Measurements from ENCODE around the gene ZNF827. TPM values are rescaled to one million over a fixed set of nuclear protein-coding genes. Genes with fewer than 3 reads are reported as not detected.

The ZNF827 gene, protein sequence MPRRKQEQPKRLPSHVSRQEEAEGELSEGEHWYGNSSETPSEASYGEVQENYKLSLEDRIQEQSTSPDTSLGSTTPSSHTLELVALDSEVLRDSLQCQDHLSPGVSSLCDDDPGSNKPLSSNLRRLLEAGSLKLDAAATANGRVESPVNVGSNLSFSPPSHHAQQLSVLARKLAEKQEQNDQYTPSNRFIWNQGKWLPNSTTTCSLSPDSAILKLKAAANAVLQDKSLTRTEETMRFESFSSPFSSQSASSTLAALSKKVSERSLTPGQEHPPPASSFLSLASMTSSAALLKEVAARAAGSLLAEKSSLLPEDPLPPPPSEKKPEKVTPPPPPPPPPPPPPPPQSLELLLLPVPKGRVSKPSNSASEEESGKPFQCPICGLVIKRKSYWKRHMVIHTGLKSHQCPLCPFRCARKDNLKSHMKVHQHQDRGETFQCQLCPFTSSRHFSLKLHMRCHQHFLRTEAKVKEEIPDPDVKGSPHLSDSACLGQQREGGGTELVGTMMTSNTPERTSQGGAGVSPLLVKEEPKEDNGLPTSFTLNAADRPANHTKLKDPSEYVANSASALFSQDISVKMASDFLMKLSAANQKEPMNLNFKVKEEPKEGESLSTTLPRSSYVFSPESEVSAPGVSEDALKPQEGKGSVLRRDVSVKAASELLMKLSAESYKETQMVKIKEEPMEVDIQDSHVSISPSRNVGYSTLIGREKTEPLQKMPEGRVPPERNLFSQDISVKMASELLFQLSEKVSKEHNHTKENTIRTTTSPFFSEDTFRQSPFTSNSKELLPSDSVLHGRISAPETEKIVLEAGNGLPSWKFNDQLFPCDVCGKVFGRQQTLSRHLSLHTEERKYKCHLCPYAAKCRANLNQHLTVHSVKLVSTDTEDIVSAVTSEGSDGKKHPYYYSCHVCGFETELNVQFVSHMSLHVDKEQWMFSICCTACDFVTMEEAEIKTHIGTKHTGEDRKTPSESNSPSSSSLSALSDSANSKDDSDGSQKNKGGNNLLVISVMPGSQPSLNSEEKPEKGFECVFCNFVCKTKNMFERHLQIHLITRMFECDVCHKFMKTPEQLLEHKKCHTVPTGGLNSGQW
- total RNA-seq = 10 to 100 TPM; 12.2 to 14.4 TPM

GRCh38 chr4:145938618-145939440, at the start of gene ZNF827:
ZNF827 (minus strand) TSS chr4:145938823; CDS start chr4:145938407, 416 bp downstream.
- peak; percentile 78 for DNase-seq
- CTCF ChIA-PET = interaction anchor here (0.9 kb wide), 1 partner anchor 32 kb away, joined by 5 read pairs; no protein-coding TSS in a partner anchor
- peaks cover 6% of the 10 kb centered on the region for H3K27me3 Mint-ChIP-seq
- peaks cover 6% of the 10 kb centered on the region for H3K36me3 Mint-ChIP-seq (ENCODE audit: low read depth)
- peaks cover 32% of the 10 kb centered on the region for H3K4me1 Mint-ChIP-seq
- H3K4me3 Mint-ChIP-seq = peak within 1 kb of the TSS; percentile 99
- H3K27ac Mint-ChIP-seq = peak within 1 kb of the TSS; percentile 93
- no peaks in the 10 kb centered on the region for H3K9me3 Mint-ChIP-seq
- POLR2A ChIA-PET = interaction anchor here (0.5 to 0.6 kb wide), 3 partner anchors 346 to 854 kb away, joined by 4 to 9 read pairs (median 9); no protein-coding TSS in a partner anchor

DNA sequence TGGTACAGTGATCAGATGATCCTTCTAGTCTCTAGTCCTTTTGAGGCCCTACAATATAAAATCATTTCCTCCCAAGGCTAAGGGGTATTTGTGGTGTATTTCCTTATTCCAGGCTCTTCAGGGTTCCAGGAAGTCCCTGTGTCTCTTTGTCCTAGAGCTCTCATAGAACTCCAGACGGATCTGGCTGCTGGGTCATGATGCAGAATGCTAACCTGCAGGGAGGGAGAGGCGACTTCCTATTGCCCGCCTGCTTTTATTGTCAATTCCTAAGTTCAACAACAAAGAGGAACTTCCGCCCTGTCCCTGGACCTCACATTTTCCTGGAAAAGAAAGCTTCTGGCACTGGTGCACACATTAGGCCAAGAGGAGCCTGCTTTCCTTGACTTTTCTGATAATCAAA, 45.9 kb upstream of the ZNF827 start:
- Mint-ChIP-seq H3K36me3 (ENCODE audit: low read depth) (no peaks in the 10 kb centered on the region), H3K27ac (no peak overlapping the region), H3K9me3 (no peaks in the 10 kb centered on the region), H3K4me3 (no peak overlapping the region), H3K27me3 (peaks cover 10% of the 10 kb centered on the region), H3K4me1 (no peaks in the 10 kb centered on the region)
- no peak for DNase-seq
- POLR2A ChIA-PET = no interaction called here
- CTCF ChIA-PET = no interaction called here

DNA sequence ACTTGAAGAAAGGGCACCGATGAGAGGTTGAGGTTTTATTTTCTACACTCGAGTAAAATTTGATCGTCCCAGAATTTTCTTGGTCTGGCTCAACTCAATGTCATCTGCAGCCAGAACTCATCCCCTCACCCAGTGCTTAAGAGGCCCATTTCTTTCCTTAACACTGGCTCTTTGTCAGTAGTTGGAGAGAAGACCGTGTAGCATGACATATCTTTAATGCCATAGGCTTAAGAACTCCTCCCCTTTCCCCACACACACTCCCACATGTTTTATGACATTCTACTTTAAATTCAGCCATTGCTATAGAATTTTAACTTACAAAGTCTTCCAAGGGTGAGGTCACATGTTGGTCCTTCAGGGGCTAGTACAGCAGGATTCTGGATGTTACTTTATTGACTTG, 44.2 kb upstream of the ZNF827 start:
- POLR2A ChIA-PET = no interaction called here
- no peak overlapping the region for H3K27ac Mint-ChIP-seq
- CTCF ChIA-PET = no interaction called here

GRCh38 chr4:145979160-145979559, 40.5 kb upstream of the ZNF827 start:
- CTCF ChIA-PET = no interaction called here
- no peaks in the 10 kb centered on the region for H3K9me3 Mint-ChIP-seq
- peaks cover 6% of the 10 kb centered on the region for H3K27me3 Mint-ChIP-seq
- POLR2A ChIA-PET = no interaction called here
- H3K4me1 Mint-ChIP-seq = no peaks in the 10 kb centered on the region
- H3K27ac Mint-ChIP-seq = no peak overlapping the region
- no peak for DNase-seq
- no peak overlapping the region for H3K4me3 Mint-ChIP-seq
- H3K36me3 Mint-ChIP-seq (ENCODE audit: low read depth) = no peaks in the 10 kb centered on the region

More for the DNA sequence above, 44.2 kb upstream of the ZNF827 start:
- no peak for DNase-seq
- H3K4me3 Mint-ChIP-seq = no peak overlapping the region
- H3K4me1 Mint-ChIP-seq = no peaks in the 10 kb centered on the region
- H3K9me3 Mint-ChIP-seq = no peaks in the 10 kb centered on the region
- peaks cover 10% of the 10 kb centered on the region for H3K27me3 Mint-ChIP-seq
- no peaks in the 10 kb centered on the region for H3K36me3 Mint-ChIP-seq (ENCODE audit: low read depth)

DNA sequence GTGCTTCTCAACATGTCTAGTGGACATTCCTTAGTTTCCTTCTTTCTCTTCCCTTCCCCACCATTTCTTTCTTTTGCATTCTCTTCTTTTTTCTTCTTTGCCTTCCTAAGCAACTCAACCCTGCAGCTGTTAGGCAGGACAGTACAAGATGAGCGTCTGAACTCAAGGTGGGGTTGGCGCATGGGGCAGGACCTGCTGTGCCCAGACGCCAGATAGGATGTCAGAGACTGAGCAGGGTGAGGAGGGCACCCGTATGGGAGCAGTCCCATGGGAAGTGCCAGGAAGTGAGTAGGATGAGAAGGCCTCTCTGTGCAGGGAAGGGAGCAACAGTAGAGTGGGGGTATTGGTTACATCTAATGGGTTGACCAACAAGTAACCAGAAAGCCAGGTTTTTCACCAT, 38.1 kb upstream of the ZNF827 start:
- ChIA-PET POLR2A (no interaction called here), CTCF (no interaction called here)
- no peaks in the 10 kb centered on the region for H3K4me1 Mint-ChIP-seq
- no peak for DNase-seq
- H3K27me3 Mint-ChIP-seq = peaks cover 2% of the 10 kb centered on the region
- H3K36me3 Mint-ChIP-seq (ENCODE audit: low read depth) = no peaks in the 10 kb centered on the region
- H3K27ac Mint-ChIP-seq = no peak overlapping the region
- H3K4me3 Mint-ChIP-seq = no peak overlapping the region
- H3K9me3 Mint-ChIP-seq = no peaks in the 10 kb centered on the region

- Mint-ChIP-seq H3K9me3 (no peaks in the 10 kb centered on the region), H3K4me3 (no peak overlapping the region), H3K36me3 (ENCODE audit: low read depth) (no peaks in the 10 kb centered on the region), H3K27me3 (peaks cover 10% of the 10 kb centered on the region), H3K4me1 (no peaks in the 10 kb centered on the region), H3K27ac (no peak overlapping the region)
- no peak for DNase-seq
- CTCF ChIA-PET = no interaction called here
- POLR2A ChIA-PET = no interaction called here
Measured at GRCh38 chr4:145960012-145960411, 21.4 kb upstream of the ZNF827 start.

GRCh38 chr4:145957302-145957701, 18.7 kb upstream of the ZNF827 start:
- Mint-ChIP-seq H3K9me3 (no peaks in the 10 kb centered on the region), H3K36me3 (ENCODE audit: low read depth) (no peaks in the 10 kb centered on the region), H3K27me3 (peaks cover 2% of the 10 kb centered on the region), H3K27ac (no peak overlapping the region), H3K4me1 (no peaks in the 10 kb centered on the region), H3K4me3 (no peak overlapping the region)
- ChIA-PET POLR2A (no interaction called here), CTCF (no interaction called here)
- DNase-seq = no peak

DNA sequence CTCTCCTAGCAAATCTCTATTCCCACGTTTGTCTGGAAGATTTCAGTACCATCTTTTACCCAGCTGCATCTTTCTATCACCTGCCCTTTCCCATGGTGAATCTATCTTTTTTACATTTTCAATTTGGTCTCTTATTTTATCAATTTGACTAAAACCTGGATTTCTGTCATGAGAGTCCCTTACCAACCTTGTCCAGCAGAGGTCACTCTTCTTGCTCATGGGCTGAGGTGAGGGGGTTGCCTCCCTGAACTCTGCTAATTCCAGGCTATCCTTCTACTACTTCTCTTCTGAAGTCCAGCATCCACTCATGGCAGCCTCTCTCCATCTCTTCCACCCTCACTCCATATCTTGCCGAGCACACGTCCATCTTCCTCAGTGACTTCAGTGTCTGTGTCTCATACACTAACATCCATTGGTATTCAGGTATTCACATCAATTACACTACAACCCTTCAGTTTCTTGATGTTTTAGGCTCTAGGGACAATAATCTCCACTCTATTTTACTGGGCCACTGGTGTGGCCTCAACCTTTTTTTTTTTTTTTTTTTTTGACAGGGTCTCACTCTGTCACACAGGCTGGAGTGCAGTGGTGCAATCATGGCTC, 17.8 kb upstream of the ZNF827 start:
- Mint-ChIP-seq H3K36me3 (ENCODE audit: low read depth) (no peaks in the 10 kb centered on the region), H3K4me1 (no peaks in the 10 kb centered on the region), H3K4me3 (no peak overlapping the region), H3K27me3 (peaks cover 2% of the 10 kb centered on the region), H3K27ac (no peak overlapping the region), H3K9me3 (no peaks in the 10 kb centered on the region)
- peak; percentile 50 for DNase-seq
- ChIA-PET POLR2A (no interaction called here), CTCF (no interaction called here)

- Mint-ChIP-seq H3K27ac (no peak overlapping the region), H3K36me3 (ENCODE audit: low read depth) (no peaks in the 10 kb centered on the region), H3K4me1 (no peaks in the 10 kb centered on the region), H3K4me3 (no peak overlapping the region), H3K27me3 (peaks cover 9% of the 10 kb centered on the region), H3K9me3 (no peaks in the 10 kb centered on the region)
- POLR2A ChIA-PET = no interaction called here
- DNase-seq = no peak
- CTCF ChIA-PET = no interaction called here
Measured at GRCh38 chr4:145954924-145955339, 16.3 kb upstream of the ZNF827 start.

DNA sequence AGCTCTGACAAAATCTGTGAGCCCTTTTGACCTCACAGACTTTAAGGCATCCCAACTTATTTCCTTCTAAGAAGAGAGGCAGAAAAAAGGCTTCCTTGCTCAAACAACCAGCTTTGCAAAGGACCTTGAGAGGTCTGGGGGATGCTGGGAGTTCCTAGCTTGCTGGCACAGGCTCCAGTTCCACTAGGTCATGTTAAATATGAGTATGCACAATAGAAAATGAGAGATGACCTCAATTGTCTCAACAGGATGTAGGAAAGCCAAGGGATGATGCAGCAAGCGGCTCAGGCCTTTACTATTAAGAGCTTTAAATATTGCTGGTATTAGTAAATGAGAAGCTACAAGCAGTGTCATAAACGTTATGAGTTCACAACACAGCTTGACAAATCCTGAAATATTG, 13.3 kb upstream of the ZNF827 start:
- CTCF ChIA-PET = no interaction called here
- no peak overlapping the region for H3K27ac Mint-ChIP-seq

DNA sequence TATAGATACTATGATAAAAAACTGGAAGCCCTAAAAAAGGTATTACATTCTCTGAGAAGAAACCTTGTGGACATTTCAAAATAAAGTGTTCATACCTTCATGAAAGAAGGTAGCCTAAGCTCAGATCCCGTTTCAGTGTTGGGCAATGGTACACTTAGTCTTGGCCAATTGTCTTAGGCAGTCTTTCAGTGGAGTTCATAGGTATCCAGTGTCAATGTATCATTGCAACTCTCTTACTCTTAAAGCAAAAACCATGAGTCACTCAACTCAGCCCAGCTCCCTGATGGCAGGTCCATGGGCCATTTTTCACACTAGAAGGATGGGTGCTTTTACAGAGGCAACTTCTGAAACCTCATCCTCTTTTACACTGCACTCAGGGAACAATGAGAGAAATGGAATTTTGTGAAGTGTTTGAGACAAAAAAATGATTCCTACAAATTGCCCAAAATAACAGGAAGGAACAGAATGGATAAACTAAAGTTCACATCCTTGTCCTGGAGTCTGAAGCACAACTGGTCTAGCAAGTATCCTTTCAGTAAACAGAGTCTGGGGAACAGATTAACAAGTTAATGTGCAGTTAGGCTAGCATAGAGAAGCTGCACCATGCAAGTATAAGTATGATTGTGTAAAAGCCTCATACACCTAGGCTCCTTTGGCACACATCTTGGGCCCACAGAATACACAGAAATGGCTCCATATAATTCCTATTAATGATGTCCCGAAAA, 7.0 kb upstream of the ZNF827 start:
- Mint-ChIP-seq H3K27ac (no peak overlapping the region), H3K4me1 (no peaks in the 10 kb centered on the region), H3K36me3 (ENCODE audit: low read depth) (no peaks in the 10 kb centered on the region), H3K9me3 (no peaks in the 10 kb centered on the region), H3K27me3 (peaks cover 22% of the 10 kb centered on the region), H3K4me3 (no peak overlapping the region)
- ChIA-PET CTCF (interaction anchor here (0.8 to 1.6 kb wide), 4 partner anchors 9 to 328 kb away, joined by 3 read pairs; no protein-coding TSS in a partner anchor), POLR2A (no interaction called here)
- no peak for DNase-seq

More for the DNA sequence above, 13.3 kb upstream of the ZNF827 start:
- Mint-ChIP-seq H3K4me1 (no peaks in the 10 kb centered on the region), H3K36me3 (ENCODE audit: low read depth) (no peaks in the 10 kb centered on the region), H3K4me3 (no peak overlapping the region), H3K27me3 (peaks cover 26% of the 10 kb centered on the region), H3K9me3 (no peaks in the 10 kb centered on the region)
- POLR2A ChIA-PET = interaction anchor here (0.5 kb wide), 1 partner anchor 1129 kb away, joined by 5 read pairs; no protein-coding TSS in a partner anchor
- no peak for DNase-seq

Measured in activated CD4-positive, alpha-beta T cell treated with anti-CD3 and anti-CD28 coated beads, Interleukin-2, amount 10 ng/mL, durations not matched to agents 7 days and 5 days (primary cell).